ENCODE measurements around the gene TMPRSS3. TPM values are rescaled to one million over a fixed set of nuclear protein-coding genes. Genes with fewer than 3 reads are reported as not detected.

The TMPRSS3 gene
- total RNA-seq, 4 donors from 2014 or later, result 5.0 to 12.6 (median 6.2) TPM

GRCh38 chr21:42331660-42332059 lies 64.2 kb downstream of the TMPRSS3 start:
- Histone ChIP-seq H3K27me3 (no peaks in the 10 kb centered on the region), H3K27ac (no peak overlapping the region), H3K36me3 (no peaks in the 10 kb centered on the region), H3K4me1 (peaks cover 8 to 9% of the 10 kb centered on the region in 2 donors), H3K4me3 (replicated peaks in 1 of 3) (no peak overlapping the region), H3K9me3 (no peaks in the 10 kb centered on the region)
- intact Hi-C loops (cut with DNase I), result no loop called here
- DNase-seq, result no peak
- TF ChIP-seq POLR2A (IDR thresholded peaks at IDR 0.05), result no peak
- no peak for TF ChIP-seq CTCF (IDR thresholded peaks at IDR 0.05)

GRCh38 chr21:42330380-42331371 lies 65.2 kb downstream of the TMPRSS3 start:
- no peak overlapping the region for H3K27ac ChIP-seq
- TF ChIP-seq CTCF (IDR thresholded peaks at IDR 0.05) (no peak), POLR2A (IDR thresholded peaks at IDR 0.05) (no peak)
- H3K9me3 ChIP-seq, result no peaks in the 10 kb centered on the region
- intact Hi-C loops (cut with DNase I), result no loop called here
- 89 to 94% methylated on average over 4 of the region's 4 CpGs for WGBS, 2 donors
- H3K4me3 ChIP-seq (replicated peaks in 1 of 3), result no peak overlapping the region
- no peaks in the 10 kb centered on the region for H3K36me3 ChIP-seq
- DNase-seq, result no peak
- H3K4me1 ChIP-seq, result no peaks in the 10 kb centered on the region
- no peaks in the 10 kb centered on the region for H3K27me3 ChIP-seq

DNA sequence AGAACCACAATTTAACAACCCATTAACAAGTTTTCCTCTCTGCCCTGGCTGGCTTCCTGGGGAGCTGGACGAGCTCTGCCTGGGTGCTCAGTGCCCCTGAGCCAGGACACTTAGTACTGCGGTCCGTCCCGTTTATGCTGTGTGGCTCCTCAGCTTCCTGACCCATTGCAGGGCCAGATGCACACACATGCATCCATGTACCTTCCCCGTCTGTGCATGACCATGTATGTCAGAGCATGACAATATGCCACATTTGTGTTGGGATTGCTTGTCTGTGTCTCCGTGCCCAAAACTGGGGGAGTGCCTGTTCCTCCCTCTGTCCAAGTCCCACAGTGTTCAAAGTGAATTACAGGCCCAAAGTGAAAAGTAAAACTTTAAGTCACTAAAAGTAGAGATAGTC lies 71.0 kb downstream of the TMPRSS3 start:
- TF ChIP-seq POLR2A (IDR thresholded peaks at IDR 0.05) (no peak), CTCF (IDR thresholded peaks at IDR 0.05) (no peak)
- no peak for DNase-seq
- intact Hi-C loops (cut with DNase I), result no loop called here

More for the DNA sequence above, 71.0 kb downstream of the TMPRSS3 start:
- Histone ChIP-seq H3K27me3 (no peaks in the 10 kb centered on the region), H3K27ac (no peak overlapping the region), H3K36me3 (no peaks in the 10 kb centered on the region), H3K9me3 (no peaks in the 10 kb centered on the region), H3K4me1 (no peaks in the 10 kb centered on the region), H3K4me3 (replicated peaks in 1 of 3) (no peak overlapping the region)
- WGBS, 2 donors, result 89 to 91% methylated on average over 6 of the region's 6 CpGs

Small RNA genes lying within 50 kb of the gene (small RNA-seq; reads per million reads assigned to genes)
- not detected for gene RNU6-1149P

Other genes with a start within 250 kb of the TMPRSS3 start
- 10 to 100 TPM; 13.8 to 34.1 (median 18.9) TPM for gene ABCG1, start 176.9 kb downstream of the TMPRSS3 start, total RNA-seq
- gene TFF3, start 80.6 kb downstream of the TMPRSS3 start, total RNA-seq, result 1,000 to 10,000 TPM in 2 of 4 donors, 100 to 1,000 TPM in 2; 246 to 4,817 (median 914) TPM
- gene TFF2, start 45.1 kb downstream of the TMPRSS3 start, total RNA-seq, result 10 to 100 TPM in 1 of 4 donors, 1 to 10 TPM in 1, not detected in 2; 2.5 to 14.3 TPM
- gene TFF1, start 29.5 kb downstream of the TMPRSS3 start, total RNA-seq, result not detected
- gene UBASH3A, start 7.8 kb upstream of the TMPRSS3 start, total RNA-seq, result 1 to 10 TPM in 1 of 4 donors, under 1 TPM in 2, not detected in 1; 0.54 to 1.3 (median 0.81) TPM
- gene RSPH1, start 100.2 kb upstream of the TMPRSS3 start, total RNA-seq, result 1 to 10 TPM; 2.7 to 3.7 (median 3.0) TPM
- 10 to 100 TPM; 26.1 to 37.9 (median 34.9) TPM for gene SLC37A1, start 117.8 kb upstream of the TMPRSS3 start, total RNA-seq

Measured in thyroid gland (tissue), 4 donors.